Mesendoderm (in vitro differentiated cells): ENCODE results near the gene PMAIP1.

Experiments used
- DNase-seq: peaks from one replicate; pipeline ENCODE4 v3.0.0; 2013
- H2AK5ac ChIP-seq: 2 replicates; pipeline ENCODE4 v1.6.1; 2013; ENCODE audit warnings: low read length, inconsistent platforms
- H2BK120ac ChIP-seq: 2 replicates; pipeline ENCODE4 v1.6.1; 2013; ENCODE audit warnings: low read depth, mild to moderate bottlenecking, low read length, moderate library complexity, mixed read lengths
- H2BK15ac ChIP-seq: replicated peaks from 2 replicates; pipeline ENCODE4 v1.6.1; 2013; ENCODE audit warnings: low read depth, mild to moderate bottlenecking, moderate library complexity
- H2BK5ac ChIP-seq: 2 replicates; pipeline ENCODE4 v1.6.1; 2013; ENCODE audit warnings: low read length, inconsistent platforms
- H3K18ac ChIP-seq: 2 replicates; pipeline ENCODE4 v1.6.1; 2013; ENCODE audit warnings: mild to moderate bottlenecking, low read length, mixed read lengths
- H3K23ac ChIP-seq: one replicate; pipeline ENCODE4 v1.6.1; 2013; ENCODE audit warnings: low read length
- H3K27ac ChIP-seq: 2 replicates; pipeline ENCODE4 v1.5.1; 2013; ENCODE audit warnings: low read depth, mild to moderate bottlenecking, inconsistent platforms, low read length, moderate library complexity
- H3K27me3 ChIP-seq: 2 replicates; pipeline ENCODE4 v1.6.1; 2013; ENCODE audit warnings: low read length, control low read depth, mild to moderate bottlenecking, inconsistent platforms; ENCODE audit not compliant: insufficient read depth, poor library complexity
- H3K36me3 ChIP-seq: 2 replicates; pipeline ENCODE4 v1.6.1; 2013; ENCODE audit warnings: low read length, inconsistent platforms; ENCODE audit not compliant: control insufficient read depth, insufficient read depth
- H3K4ac ChIP-seq: one replicate; pipeline ENCODE4 v1.6.1; 2013; ENCODE audit warnings: low read depth, mild to moderate bottlenecking, low read length, moderate library complexity
- H3K4me1 ChIP-seq: 2 replicates; pipeline ENCODE4 v1.6.1; 2013; ENCODE audit warnings: low read depth, low read length, inconsistent platforms; ENCODE audit not compliant: control insufficient read depth
- H3K4me2 ChIP-seq: 2 replicates; pipeline ENCODE4 v1.6.1; 2013; ENCODE audit warnings: low read length
- H3K4me3 ChIP-seq: 2 replicates; pipeline ENCODE4 v1.5.1; 2013; ENCODE audit warnings: mild to moderate bottlenecking, low read length
- H3K56ac ChIP-seq: one replicate; pipeline ENCODE4 v1.6.1; 2013; ENCODE audit warnings: low read length
- H3K79me1 ChIP-seq: 2 replicates; pipeline ENCODE4 v1.6.1; 2013; ENCODE audit warnings: low read length, inconsistent platforms
- H3K79me2 ChIP-seq: 2 replicates; pipeline ENCODE4 v1.6.1; 2013; ENCODE audit warnings: mild to moderate bottlenecking, low read length; ENCODE audit not compliant: control insufficient read depth, insufficient read depth
- H3K9ac ChIP-seq: 2 replicates; pipeline ENCODE4 v1.6.1; 2013; ENCODE audit warnings: low read length, inconsistent platforms
- H4K5ac ChIP-seq: one replicate; pipeline ENCODE4 v1.6.1; 2013; ENCODE audit warnings: low read length
- H4K8ac ChIP-seq: one replicate; pipeline ENCODE4 v1.6.1; 2013; ENCODE audit warnings: low read depth, mild to moderate bottlenecking, control low read depth, low read length, moderate library complexity
- WGBS: extraction: QIAGEN DNeasy Blood & Tissue Kit; methylation state at CpG from one replicate; pipeline ENCODE4 v1.1.7; 2013; ENCODE audit warnings: low lambda C conversion rate, missing lambda C conversion rate; ENCODE audit not compliant: insufficient coverage; ENCODE audit errors: extremely low coverage; 5-methylcytosine and 5-hydroxymethylcytosine counted together

PMAIP1 gene

DNA sequence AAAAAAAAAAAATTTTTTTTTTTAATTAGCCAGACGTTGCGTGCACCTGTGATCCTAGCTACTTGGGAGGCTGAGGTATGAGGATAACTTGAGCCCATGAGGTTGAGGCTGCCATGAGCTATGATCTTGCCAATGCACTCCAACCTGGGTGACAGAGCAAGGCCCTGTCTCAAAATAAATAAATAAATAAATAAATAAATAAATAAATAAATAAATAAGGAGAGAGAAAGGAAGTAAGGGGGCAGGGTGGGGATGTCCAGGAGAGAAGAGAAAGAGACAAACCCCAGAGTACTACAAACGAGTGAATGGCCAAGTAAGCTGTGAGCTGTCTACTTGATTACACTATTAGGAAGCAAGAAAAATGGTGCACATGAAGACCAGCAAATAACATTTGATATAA is 7.7 kb upstream of the PMAIP1 start:
- H2BK15ac ChIP-seq: no peak overlapping the region
- H2BK120ac ChIP-seq: no peak overlapping the region
- H3K79me1 ChIP-seq: no peaks in the 10 kb centered on the region
- H3K23ac ChIP-seq: no peak overlapping the region
- no peak overlapping the region for H2BK5ac ChIP-seq
- no peak overlapping the region for H4K5ac ChIP-seq
- H3K9ac ChIP-seq: no peak overlapping the region
- H3K4ac ChIP-seq: no peak overlapping the region
- WGBS: no CpG with 5 or more reads among the region's 3 CpGs
- H2AK5ac ChIP-seq: no peak overlapping the region
- no peak overlapping the region for H3K18ac ChIP-seq
- H3K36me3 ChIP-seq: no peaks in the 10 kb centered on the region
- no peaks in the 10 kb centered on the region for H3K27me3 ChIP-seq
- no peak for DNase-seq
- H3K27ac ChIP-seq: no peak overlapping the region
- no peak overlapping the region for H4K8ac ChIP-seq
- H3K56ac ChIP-seq: no peak overlapping the region
- H3K4me3 ChIP-seq: no peak overlapping the region
- H3K4me2 ChIP-seq: no peak overlapping the region
- H3K79me2 ChIP-seq: no peaks in the 10 kb centered on the region
- H3K4me1 ChIP-seq: no peaks in the 10 kb centered on the region

DNA sequence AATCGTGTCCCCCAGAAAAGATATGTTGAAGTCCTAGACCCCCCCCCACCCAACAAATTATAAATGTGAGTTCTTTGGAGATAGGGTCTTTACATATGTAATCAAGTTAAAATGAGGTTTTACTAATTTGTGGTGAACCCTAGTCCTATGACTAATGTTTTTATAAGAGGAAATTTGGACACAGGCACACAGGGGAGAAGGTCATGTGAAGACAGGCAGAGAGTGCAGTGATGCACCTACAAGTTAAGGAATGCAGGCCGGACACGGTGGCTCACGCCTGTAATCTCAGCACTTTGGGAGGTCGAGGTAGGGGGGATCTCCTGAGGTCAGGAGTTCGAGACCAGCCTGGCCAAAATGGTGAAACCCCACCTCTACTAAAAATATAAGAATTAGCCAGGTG is 5.8 kb upstream of the PMAIP1 start:
- Histone ChIP-seq H4K5ac (no peak overlapping the region), H4K8ac (no peak overlapping the region), H2BK5ac (no peak overlapping the region), H2BK15ac (no peak overlapping the region), H3K18ac (no peak overlapping the region), H3K79me2 (no peaks in the 10 kb centered on the region), H2BK120ac (no peak overlapping the region), H3K4ac (no peak overlapping the region), H2AK5ac (no peak overlapping the region), H3K36me3 (no peaks in the 10 kb centered on the region), H3K4me1 (peaks cover 7% of the 10 kb centered on the region), H3K4me2 (no peak overlapping the region), H3K56ac (no peak overlapping the region), H3K79me1 (no peaks in the 10 kb centered on the region), H3K27me3 (no peaks in the 10 kb centered on the region), H3K4me3 (no peak overlapping the region), H3K27ac (no peak overlapping the region), H3K23ac (no peak overlapping the region), H3K9ac (no peak overlapping the region)
- DNase-seq: no peak
- WGBS: no CpG with 5 or more reads among the region's 6 CpGs

- Histone ChIP-seq H3K36me3 (no peaks in the 10 kb centered on the region), H3K9ac (no peak overlapping the region), H2AK5ac (no peak overlapping the region), H3K4me2 (peak overlapping the region; percentile 16), H3K79me2 (peaks cover 17% of the 10 kb centered on the region), H4K8ac (no peak overlapping the region), H4K5ac (no peak overlapping the region), H2BK5ac (no peak overlapping the region), H3K4ac (peak overlapping the region; percentile 49), H3K56ac (peak overlapping the region; percentile 4), H3K27ac (peak overlapping the region; percentile 22), H3K23ac (no peak overlapping the region), H3K18ac (peak overlapping the region; percentile 54), H2BK120ac (no peak overlapping the region), H3K4me1 (peaks cover 7% of the 10 kb centered on the region), H3K4me3 (no peak overlapping the region), H3K79me1 (peaks cover under 1% of the 10 kb centered on the region), H3K27me3 (no peaks in the 10 kb centered on the region), H2BK15ac (no peak overlapping the region)
- DNase-seq: peak; percentile 66
- WGBS: no CpG with 5 or more reads among the region's 9 CpGs
These were observed 2.4 kb upstream of the PMAIP1 start for GRCh38 chr18:59897321-59897954.

DNA sequence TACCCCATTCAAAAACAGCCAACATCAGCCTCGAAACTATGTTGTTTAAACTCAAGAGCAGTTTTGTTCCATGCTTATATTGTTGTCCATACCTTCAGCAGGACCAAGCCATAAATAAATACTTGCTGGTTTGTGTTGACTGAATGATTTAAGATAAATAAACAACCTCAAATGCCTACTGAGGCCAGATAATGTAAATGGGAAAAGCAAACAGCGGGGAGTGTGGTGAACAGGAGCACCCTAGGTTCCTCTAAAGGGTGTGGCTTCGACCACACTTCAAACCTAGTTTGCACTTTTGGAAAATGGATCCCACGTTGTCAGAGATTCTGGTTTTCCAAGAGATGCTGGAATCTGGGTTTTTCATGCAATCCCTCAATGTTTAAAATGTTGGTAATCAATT is 1.7 kb upstream of the PMAIP1 start:
- H2AK5ac ChIP-seq: peak overlapping the region; percentile 74
- no CpG with 5 or more reads among the region's 4 CpGs for WGBS
- H3K18ac ChIP-seq: peak overlapping the region; percentile 18
- peak overlapping the region; percentile 72 for H3K9ac ChIP-seq
- no peak overlapping the region for H3K27ac ChIP-seq
- H3K23ac ChIP-seq: no peak overlapping the region
- H3K4me2 ChIP-seq: peak overlapping the region; percentile 25
- H3K79me1 ChIP-seq: peaks cover 1% of the 10 kb centered on the region
- H2BK5ac ChIP-seq: no peak overlapping the region
- no peaks in the 10 kb centered on the region for H3K36me3 ChIP-seq
- H3K27me3 ChIP-seq: no peaks in the 10 kb centered on the region
- H3K79me2 ChIP-seq: peaks cover 23% of the 10 kb centered on the region
- no peak overlapping the region for H3K4ac ChIP-seq
- H2BK15ac ChIP-seq: no peak overlapping the region
- H3K4me1 ChIP-seq: peaks cover 7% of the 10 kb centered on the region
- no peak overlapping the region for H2BK120ac ChIP-seq
- DNase-seq: no peak
- H3K4me3 ChIP-seq: no peak overlapping the region
- H4K5ac ChIP-seq: no peak overlapping the region
- peak overlapping the region; percentile 49 for H3K56ac ChIP-seq
- no peak overlapping the region for H4K8ac ChIP-seq

- Histone ChIP-seq H3K4ac (peak overlapping the region; percentile 78), H3K4me3 (peak overlapping the region; percentile 4), H2BK120ac (peak overlapping the region; percentile 76), H4K8ac (no peak overlapping the region), H2BK5ac (peak overlapping the region; percentile 88), H3K27ac (peak overlapping the region; percentile 22), H3K4me2 (peak overlapping the region; percentile 12), H3K56ac (peak overlapping the region; percentile 88), H3K27me3 (no peaks in the 10 kb centered on the region), H4K5ac (peak overlapping the region; percentile 53), H3K36me3 (no peaks in the 10 kb centered on the region), H3K23ac (no peak overlapping the region), H3K4me1 (peaks cover 7% of the 10 kb centered on the region), H3K18ac (peak overlapping the region; percentile 68), H3K79me2 (peaks cover 24% of the 10 kb centered on the region), H2BK15ac (no peak overlapping the region), H3K79me1 (peaks cover 1% of the 10 kb centered on the region), H2AK5ac (no peak overlapping the region), H3K9ac (peak overlapping the region; percentile 72)
- no CpG with 5 or more reads among the region's 33 CpGs for WGBS
- no peak for DNase-seq
These were observed 1.0 kb upstream of the PMAIP1 start for GRCh38 chr18:59898609-59899297.
